K562 (cell line): Measurements from ENCODE around the gene RINL. TPM values are rescaled to one million over a fixed set of nuclear protein-coding genes. Genes with fewer than 3 reads are reported as not detected.

ENCODE experiments used
- CEBPG ChIP-seq, 3 experiments: fragments of 200-800 bp in 1 of 3; sonication (Bioruptor generic) in 1 of 3; sonication (generic) in 1 of 3; formaldehyde crosslinking in 1 of 3; IDR thresholded peaks in 2 of 3; conservative IDR thresholded peaks in 1 of 3; 2 replicates each; pipeline versions ENCODE4 v1.6.1 to v1.8.0; 2016 to 2022; ENCODE audit warnings: missing compliant biosample characterization in 2 of 3, missing genetic modification characterization in 2 of 3, mild to moderate bottlenecking in 1 of 3, missing genetic modification reagents in 1 of 3
- CHD1 ChIP-seq: fragments of 200-600 bp; sonication (generic); IDR thresholded peaks from one replicate; pipeline ENCODE4 v1.6.1; 2012; ENCODE audit warnings: mild to moderate bottlenecking, moderate library complexity, low read length, inconsistent platforms
- DDX20 ChIP-seq: fragments of 450-650 bp; IDR thresholded peaks from 2 replicates; pipeline ENCODE4 v1.6.1; 2016; ENCODE audit warnings: missing genetic modification characterization, low read depth, mild to moderate bottlenecking, missing compliant biosample characterization, moderate library complexity
- DPF2 ChIP-seq: fragments of 450-650 bp; IDR thresholded peaks from 2 replicates; pipeline ENCODE4 v1.6.1; 2016
- EWSR1 ChIP-seq: fragments of 450-650 bp; IDR thresholded peaks from 2 replicates; pipeline ENCODE4 v1.6.1; 2018; ENCODE audit warnings: borderline replicate concordance, mild to moderate bottlenecking, low read depth, moderate library complexity; ENCODE audit not compliant: partially characterized antibody
- KAT7 ChIP-seq: sonication (generic); formaldehyde crosslinking; IDR thresholded peaks from 2 replicates; pipeline ENCODE4 v1.8.0; 2022; ENCODE audit warnings: missing genetic modification reagents, mild to moderate bottlenecking, borderline replicate concordance
- KHSRP ChIP-seq: fragments of 450-650 bp; IDR thresholded peaks from 2 replicates; pipeline ENCODE4 v1.6.1; 2017
- MBD1 ChIP-seq: fragments of 250-450 bp; sonication (Bioruptor Pico); IDR thresholded peaks from 2 replicates; pipeline ENCODE4 v1.8.0; 2022; ENCODE audit warnings: inconsistent platforms
- MCM2 ChIP-seq: fragments of 450-650 bp; IDR thresholded peaks from 2 replicates; pipeline ENCODE4 v1.6.1; 2017; ENCODE audit warnings: low read depth, mild to moderate bottlenecking
- MIER1 ChIP-seq: fragments of 450-650 bp; IDR thresholded peaks from 2 replicates; pipeline ENCODE4 v1.6.1; 2016; ENCODE audit warnings: antibody characterized with exemption, mild to moderate bottlenecking, low read depth
- MITF ChIP-seq: IDR thresholded peaks from 2 replicates; pipeline ENCODE4 v1.6.1; 2014; ENCODE audit warnings: antibody characterized with exemption
- PCBP2 ChIP-seq: fragments of 200-400 bp; formaldehyde crosslinking; IDR thresholded peaks from 2 replicates; pipeline ENCODE4 v1.6.1; 2018; ENCODE audit warnings: low read length, low read depth, mild to moderate bottlenecking, moderate library complexity; ENCODE audit not compliant: poor library complexity, severe bottlenecking
- SP2 ChIP-seq: IDR thresholded peaks from 2 replicates; pipeline ENCODE4 v1.6.1; 2011; ENCODE audit warnings: mild to moderate bottlenecking, low read depth, low read length, moderate library complexity; ENCODE audit not compliant: poor library complexity, severe bottlenecking; ENCODE audit errors: extremely low read depth
- STAT5B ChIP-seq: fragments of 250-450 bp; sonication (Bioruptor Pico); IDR thresholded peaks from 2 replicates; pipeline ENCODE4 v1.8.0; 2021; ENCODE audit warnings: mild to moderate bottlenecking, inconsistent platforms
- TCF3 ChIP-seq: sonication (generic); formaldehyde crosslinking; IDR thresholded peaks from 2 replicates; pipeline ENCODE4 v1.4.0; 2020; ENCODE audit warnings: mild to moderate bottlenecking, missing genetic modification reagents
- TEAD4 ChIP-seq, 2 experiments: sonication (generic) in 1 of 2; formaldehyde crosslinking in 1 of 2; IDR thresholded peaks; 2 replicates each; pipeline versions ENCODE4 v1.6.1 to v1.8.0; 2012 to 2022; ENCODE audit warnings: borderline replicate concordance in 1 of 2, inconsistent platforms in 1 of 2, low read length in 1 of 2, mild to moderate bottlenecking in 1 of 2, missing genetic modification reagents in 1 of 2
- TRIM28 ChIP-seq: fragments of 450-650 bp; IDR thresholded peaks from 2 replicates; pipeline ENCODE4 v1.6.1; 2017
- ZNF41 ChIP-seq: fragments of 250-450 bp; sonication (Bioruptor Pico); conservative IDR thresholded peaks from 2 replicates; pipeline ENCODE4 v1.4.0; 2020; ENCODE audit warnings: mild to moderate bottlenecking
- ZNF551 ChIP-seq: fragments of 250-450 bp; sonication (Bioruptor Pico); IDR thresholded peaks from 2 replicates; pipeline ENCODE4 v1.5.0; 2021; ENCODE audit warnings: mild to moderate bottlenecking, moderate library complexity
- ZNF699 ChIP-seq: fragments of 250-450 bp; sonication (Bioruptor Pico); IDR thresholded peaks from 2 replicates; pipeline ENCODE4 v1.8.0; 2021; ENCODE audit warnings: mild to moderate bottlenecking, moderate library complexity; ENCODE audit not compliant: insufficient replicate concordance
- ZNF766 ChIP-seq: fragments of 200-800 bp; sonication (Bioruptor generic); conservative IDR thresholded peaks from 2 replicates; pipeline ENCODE4 v1.6.1; 2016; ENCODE audit warnings: missing genetic modification characterization, missing compliant biosample characterization
- polyA plus RNA-seq, 8 experiments: library from polyadenylated mRNA; depleted of rRNA in 4 of 8; stranded (reverse) in 5 of 8; unstranded in 3 of 8; fragments of >200 nt; fragmentation: Nextera tagmentation in 2 of 8; fragmentation: Illumina TruSeq in 1 of 8; extraction: Ambion mirVana in 2 of 8; extraction: Trizol in 1 of 8; gene quantifications; 2 replicates each; pipeline versions ENCODE4 v1.2.1 to v1.2.3, GENCODE V29; 2011 to 2014; ENCODE audit warnings: inconsistent platforms in 1 of 8, missing spikeins in 1 of 8
- total RNA-seq, 7 experiments: library from RNA; depleted of rRNA in 6 of 7; stranded (reverse); fragments of >200 nt in 6 of 7; fragmentation: Illumina TruSeq in 2 of 7; extraction: Trizol in 2 of 7; gene quantifications; 2 replicates each; pipeline versions ENCODE4 v1.2.1 to v1.2.3, GENCODE V29; 2011 to 2021; ENCODE audit warnings: low replicate concordance in 1 of 7

The RINL gene
- total and polyA plus RNA-seq, 9 of the 15 experiments (the other 6 are each of a cell fraction or from before 2014, with no cell fraction given), result 0.82 to 10.9 (median 4.9) TPM

GRCh38 chr19:38850976-38851621 is 27.0 kb downstream of the RINL start (continued):
- TF ChIP-seq MBD1 (CRISPR knock-in tag) (no peak), ZNF699 (CRISPR knock-in tag) (no peak), TRIM28 (no peak), ZNF766 (CRISPR knock-in tag) (0 out of 2 replicates have a peak, but pooled peaks have one; percentile 42), MCM2 (no peak; the same call in 1 of the 2 replicates), KHSRP (no peak), SP2 (no peak), CHD1 (peak; percentile 17), STAT5B (CRISPR knock-in tag) (no peak), PCBP2 (no peak), TCF3 (CRISPR knock-in tag) (peak; percentile 37), TEAD4 (IDR thresholded peaks at IDR 0.05; ENCODE audit: low read length) (no peak), TEAD4 (CRISPR knock-in tag; IDR thresholded peaks at IDR 0.05; ENCODE audit: borderline replicate concordance) (no peak), MIER1 (no peak), MITF (no peak; the same call in 1 of the 2 replicates), DPF2 (no peak; the same call in 1 of the 2 replicates), KAT7 (CRISPR knock-in tag) (0 out of 2 replicates have a peak, but pooled peaks have one; percentile 43), ZNF41 (CRISPR knock-in tag) (no peak), CEBPG (CRISPR knock-in tag; IDR thresholded peaks at IDR 0.05) (no peak), CEBPG (tag; conservative IDR thresholded peaks at IDR 0.05 in 1 of 2, IDR thresholded peaks at IDR 0.05 in 1 of 2) (no peak), DDX20 (tag) (no peak), ZNF551 (CRISPR knock-in tag) (no peak), EWSR1 (no peak)
